Kidney tubule cell (primary cell): ENCODE results near the gene DAAM1.

Experiments used
- DNase-seq: peaks from one replicate; pipeline ENCODE4 v3.0.0-alpha.2; 2018; ENCODE audit warnings: low spot score

DAAM1 gene

DNA sequence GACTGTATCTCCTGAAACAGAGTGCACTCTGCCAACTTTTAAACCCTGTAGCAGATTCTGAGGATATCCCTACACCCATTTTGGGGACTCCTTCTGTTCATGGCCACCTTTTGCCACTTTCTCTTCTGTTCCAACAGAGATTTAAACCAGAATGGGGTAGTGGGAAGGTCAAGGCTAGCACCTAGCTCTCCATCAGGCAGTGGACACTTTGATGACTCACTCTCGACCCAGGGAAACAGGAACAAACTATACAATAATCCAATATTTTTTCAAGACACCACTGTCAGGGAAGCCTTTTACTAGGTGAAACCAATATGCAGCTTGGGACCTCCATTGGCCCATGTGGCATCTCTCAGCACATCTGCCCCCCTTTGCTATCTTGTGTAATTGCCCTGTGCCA, 103.6 kb downstream of the DAAM1 start:
- no peak for DNase-seq

DNA sequence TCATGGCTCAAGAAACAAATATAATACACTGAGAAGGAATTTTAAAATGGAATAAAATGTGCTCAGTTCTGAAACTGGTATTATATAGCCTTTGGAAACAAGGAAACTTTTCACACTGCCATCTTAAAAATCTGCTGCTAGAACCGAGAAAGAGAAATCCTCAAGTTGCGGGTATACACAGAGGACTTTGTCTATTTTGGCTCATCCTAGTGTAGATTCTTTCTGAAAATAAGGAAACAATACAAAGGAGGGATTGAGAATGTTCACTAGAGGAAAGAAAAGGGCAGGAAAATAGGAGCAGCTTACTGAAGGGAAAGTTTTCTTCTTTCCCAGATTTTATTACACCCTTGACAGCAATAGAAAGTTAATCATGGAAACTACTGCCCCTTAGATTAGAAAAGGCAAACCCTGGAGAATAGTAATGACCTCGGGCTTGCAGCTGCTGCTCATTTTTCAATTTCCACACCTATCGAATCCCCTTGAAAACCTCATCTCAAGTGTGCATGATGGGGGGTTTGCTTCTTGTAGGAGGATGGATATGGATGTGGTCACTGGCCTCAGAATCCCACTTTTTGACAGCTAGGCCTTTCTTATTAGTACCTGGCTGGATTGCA, 104.6 kb downstream of the DAAM1 start:
- no peak for DNase-seq

- no peak for DNase-seq
Observed at GRCh38 chr14:59293935-59294661, 105.6 kb downstream of the DAAM1 start.

- DNase-seq, result no peak
Observed at GRCh38 chr14:59294662-59294992, 106.2 kb downstream of the DAAM1 start.

DNA sequence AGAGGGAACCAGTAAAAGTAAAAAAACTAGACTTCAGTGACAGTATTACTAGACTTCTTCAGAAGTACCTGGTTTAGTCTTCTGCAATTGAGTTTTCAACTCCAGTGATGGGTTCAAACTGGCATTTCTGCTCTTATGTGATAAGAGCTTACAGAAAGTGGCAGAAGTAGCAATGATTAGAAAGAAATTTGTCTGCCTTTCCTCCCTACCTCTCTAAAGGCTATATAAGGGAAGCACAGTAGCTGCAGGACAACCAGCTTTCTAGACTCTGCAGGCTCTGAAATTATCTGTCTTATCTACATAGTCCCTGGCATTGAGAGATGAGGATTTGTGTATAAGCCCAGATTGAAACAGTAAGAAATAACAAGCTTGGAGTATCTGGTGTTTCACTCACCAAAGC, 107.5 kb downstream of the DAAM1 start:
- DNase-seq, result no peak

DNA sequence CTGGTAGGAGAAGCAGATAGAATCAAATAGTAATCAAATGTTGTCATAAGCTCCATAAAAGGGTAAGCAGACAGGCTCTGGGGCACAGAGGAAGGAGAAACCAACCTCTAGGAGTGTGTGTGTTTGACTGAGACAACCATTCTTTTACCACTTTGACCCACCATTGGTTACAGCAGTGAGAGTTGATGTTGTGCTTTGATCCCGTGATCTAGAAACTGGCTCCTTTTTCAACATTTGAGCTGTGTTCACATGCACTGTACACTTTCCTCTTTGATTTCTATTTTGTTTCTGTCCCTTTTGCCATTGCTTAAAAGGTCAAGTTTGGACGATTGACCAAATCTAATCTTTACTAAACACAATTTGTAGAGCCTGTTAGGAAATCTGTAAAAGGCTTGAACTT, 108.0 kb downstream of the DAAM1 start:
- no peak for DNase-seq

- no peak for DNase-seq
Observed at GRCh38 chr14:59297071-59297776, 108.8 kb downstream of the DAAM1 start.

DNA sequence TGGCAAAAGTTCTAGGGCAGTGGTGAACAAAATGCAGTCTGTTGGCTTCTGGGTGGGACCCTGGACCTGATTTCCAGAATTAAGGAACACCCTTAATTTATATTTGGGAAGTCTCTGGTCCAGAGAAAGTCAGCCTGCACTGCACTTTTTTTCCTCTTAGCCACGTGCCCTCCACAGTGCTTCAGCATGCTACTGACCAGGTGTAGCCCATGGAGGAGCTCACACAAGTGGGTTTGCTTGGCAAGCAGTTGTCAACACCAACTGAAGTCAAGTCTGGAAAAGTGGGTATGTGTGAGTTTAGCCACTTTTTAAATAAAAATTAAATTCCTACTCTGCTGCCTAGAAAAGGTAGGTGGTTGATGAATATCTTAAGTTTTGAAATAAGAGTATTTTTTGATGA, 111.3 kb downstream of the DAAM1 start:
- DNase-seq, result no peak

- DNase-seq, result no peak
Observed at GRCh38 chr14:59301354-59301753, 112.9 kb downstream of the DAAM1 start.

- DNase-seq, result no peak
Observed at GRCh38 chr14:59302313-59302712, 113.8 kb downstream of the DAAM1 start.

- peak; percentile 48 for DNase-seq
Observed at GRCh38 chr14:59303216-59303615, 114.7 kb downstream of the DAAM1 start.

DNA sequence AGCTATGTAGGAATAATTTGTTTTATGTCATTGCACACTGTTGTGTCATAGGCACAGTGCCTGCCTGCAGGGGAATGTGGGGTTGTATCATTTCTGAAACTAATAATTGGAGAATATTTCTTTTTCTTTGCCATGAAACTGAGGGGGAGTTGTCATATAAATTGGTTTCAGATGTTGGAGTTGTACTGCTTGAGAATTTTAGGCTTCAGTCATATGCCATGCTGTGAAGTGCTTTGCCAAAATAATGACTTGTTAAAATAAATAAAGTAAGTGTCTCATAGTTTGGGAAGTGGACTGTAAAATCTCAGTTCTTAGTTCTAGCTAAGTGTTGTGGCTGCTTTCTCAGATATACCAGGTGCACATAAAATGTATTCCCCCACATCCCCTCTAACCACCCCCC, 116.8 kb downstream of the DAAM1 start:
- no peak for DNase-seq

GRCh38 chr14:59305836-59306555, 117.5 kb downstream of the DAAM1 start:
- DNase-seq, result peak; percentile 57

DNA sequence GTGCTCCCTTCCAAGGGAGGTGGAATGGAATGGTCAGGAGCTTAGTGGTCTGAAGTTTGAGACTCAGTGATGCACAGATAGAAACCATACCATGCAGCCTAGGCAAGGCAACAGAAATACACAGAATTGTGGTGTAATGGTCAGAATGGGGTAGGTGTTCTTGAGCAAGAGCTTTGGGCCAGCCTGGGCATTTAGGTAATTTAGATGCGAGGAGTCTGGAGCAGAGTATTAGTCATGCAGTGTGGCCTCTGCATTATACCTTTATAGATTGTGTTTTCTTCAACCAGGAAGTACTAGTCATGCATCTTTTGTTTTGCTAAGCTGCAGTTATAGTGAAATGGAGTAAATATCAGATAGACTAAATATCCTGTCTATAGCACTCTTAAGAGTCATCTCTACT, 118.3 kb downstream of the DAAM1 start:
- DNase-seq, result peak; percentile 82

DNA sequence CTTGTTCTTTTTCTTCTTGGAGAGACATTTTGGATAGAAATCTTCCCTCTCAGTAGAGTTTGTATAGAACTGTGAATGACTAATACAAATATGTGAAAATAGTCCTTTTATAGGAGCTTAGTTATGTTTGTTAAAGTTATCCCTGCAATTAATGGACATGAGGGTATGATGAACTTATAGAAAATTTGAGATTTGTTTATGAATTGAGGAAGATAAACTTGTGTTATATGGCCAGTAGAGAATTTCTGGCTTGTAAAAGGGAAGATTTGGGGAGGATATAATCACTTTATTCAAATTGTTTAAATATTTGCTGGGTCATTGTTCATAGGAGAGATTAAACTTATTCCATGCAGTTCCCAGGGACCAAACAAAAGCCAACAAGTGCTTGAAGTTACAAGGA, 119.6 kb downstream of the DAAM1 start:
- no peak for DNase-seq

DNA sequence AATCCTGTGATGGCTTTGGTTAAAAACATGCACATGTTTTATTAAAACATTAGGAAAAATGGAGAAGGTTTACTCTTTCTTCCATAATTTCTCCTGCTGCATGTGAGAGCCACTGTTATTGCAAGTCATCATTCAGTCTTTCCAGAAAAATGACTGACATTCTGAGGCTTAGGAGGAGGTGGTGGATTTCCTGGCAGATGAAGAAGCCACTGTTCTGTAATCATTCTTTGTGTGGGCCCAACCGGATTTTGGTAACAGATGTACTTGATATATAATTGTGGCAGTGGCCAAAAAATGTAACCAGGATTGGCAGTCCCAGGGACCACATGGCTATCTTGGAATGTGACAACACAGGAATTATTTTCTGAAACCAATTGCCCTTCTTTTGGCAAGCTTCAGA, 120.2 kb downstream of the DAAM1 start:
- no peak for DNase-seq

DNA sequence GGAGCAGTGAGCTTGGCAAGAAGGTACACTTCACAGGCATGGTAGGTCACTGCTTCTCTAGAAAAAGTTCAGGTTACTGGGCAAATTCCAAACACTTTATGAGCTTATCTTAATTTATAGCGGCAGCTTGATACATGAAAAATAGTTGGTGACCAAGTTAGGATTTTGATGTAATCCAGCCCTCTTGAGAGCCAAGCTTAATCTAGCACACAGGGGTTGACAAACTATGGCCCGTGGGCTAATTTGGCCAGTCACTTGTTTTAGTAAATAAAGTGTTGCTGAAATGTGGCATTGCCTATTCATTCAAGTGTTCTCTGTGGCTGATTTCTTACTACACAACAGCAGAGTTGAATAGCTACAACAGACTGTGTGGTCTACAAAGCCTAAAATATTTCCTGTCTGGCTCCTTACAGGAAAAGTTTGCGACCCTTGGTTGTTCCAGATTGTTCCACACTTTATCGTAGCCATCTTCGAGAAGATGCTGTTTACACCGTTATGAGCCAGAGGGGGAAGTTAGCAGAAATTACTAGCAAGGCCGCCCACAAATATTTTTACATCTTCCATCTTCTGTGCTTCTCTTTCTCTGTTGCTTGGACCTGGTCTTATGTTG, 120.9 kb downstream of the DAAM1 start:
- DNase-seq, result no peak

- peak; percentile 58 for DNase-seq
Observed at GRCh38 chr14:59310633-59311032, 122.2 kb downstream of the DAAM1 start.

GRCh38 chr14:59311723-59312122, 123.3 kb downstream of the DAAM1 start:
- no peak for DNase-seq

- no peak for DNase-seq
Observed at GRCh38 chr14:59313144-59313651, 124.7 kb downstream of the DAAM1 start.

DNA sequence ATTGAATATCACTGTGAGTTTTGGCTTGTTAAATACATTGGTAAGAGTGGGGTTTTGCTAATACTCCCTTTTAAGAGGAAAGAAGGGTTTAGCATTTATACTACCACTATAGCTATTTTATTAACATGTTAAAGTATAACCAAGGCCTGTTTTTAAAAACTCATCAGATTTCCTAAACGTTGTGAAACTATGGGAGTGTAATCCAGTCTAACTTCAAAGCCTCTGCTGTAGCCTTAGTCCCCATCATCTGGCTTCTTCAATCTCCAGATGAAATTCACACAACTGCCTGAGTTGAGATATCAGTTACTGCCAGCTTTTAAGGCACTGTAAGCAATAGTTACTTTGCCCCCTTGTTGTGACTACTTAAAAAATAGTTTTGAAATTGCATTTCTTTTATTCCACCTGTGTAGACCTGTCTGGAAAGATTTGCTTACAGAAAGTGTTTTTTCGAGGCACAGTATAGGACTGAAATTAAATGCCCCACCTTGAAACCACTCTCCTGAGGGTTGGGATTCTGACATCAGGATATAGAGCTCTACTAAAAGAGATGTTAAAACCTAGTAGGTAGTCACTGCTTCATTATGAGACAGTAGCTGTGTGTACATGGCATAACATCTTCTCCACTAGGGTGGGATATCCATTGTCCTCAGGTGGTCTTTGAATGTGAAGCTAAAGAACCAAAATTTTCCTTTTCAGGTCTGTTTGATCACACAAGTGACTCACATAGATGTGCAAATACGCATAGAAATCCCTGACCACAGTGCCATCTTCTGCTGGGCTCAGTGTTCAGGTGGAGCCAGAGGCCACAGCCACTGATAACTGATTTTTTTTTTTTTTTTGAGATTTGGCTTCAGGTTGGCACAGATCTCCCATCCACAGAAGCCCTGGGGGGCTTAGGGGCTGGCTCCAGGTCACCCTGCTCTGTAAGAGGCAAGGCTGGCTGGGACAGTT, 125.5 kb downstream of the DAAM1 start:
- DNase-seq, result no peak
